Body of pancreas (tissue), 4 donors: Measurements from ENCODE around the gene CDH12.

Experiments
- CTCF ChIP-seq, 7 experiments: fragments of 450-650 bp in 4 of 7; fragments of 200-600 bp in 3 of 7; sonication (generic) in 3 of 7; IDR thresholded peaks; one replicate each; pipeline ENCODE4 v1.5.1; 2016 to 2019; ENCODE audit warnings: antibody characterized with exemption in 7 of 7
- POLR2A ChIP-seq, 3 donors: fragments of 450-650 bp; IDR thresholded peaks; one replicate each; pipeline ENCODE4 v1.6.1; 2016; ENCODE audit warnings: antibody characterized with exemption in 3 of 3, mild to moderate bottlenecking in 2 of 3

GRCh38 chr5:21844960-21845359 is 1008.2 kb downstream of the CDH12 start:
- TF ChIP-seq CTCF (IDR thresholded peaks at IDR 0.05) (no peak), POLR2A (IDR thresholded peaks at IDR 0.05) (no peak)
